GM12878 (cell line): ENCODE data around the gene ASIC1. TPM values are rescaled to one million over a fixed set of nuclear protein-coding genes. Genes with fewer than 3 reads are reported as not detected.

Experiments used
- ATAC-seq: fragments of 200-7000 bp; cut with Tn5 transposase; 3 replicates; pipeline ENCODE4 v1.9.1; 2020; ENCODE audit warnings: mild to moderate bottlenecking, moderate library complexity
- BruUV-seq: library from RNA; stranded (reverse); fragments of 400-500 nt; replicated peaks from 2 replicates; lab custom pipeline; 2021; lab: Mats Ljungman, UMichigan
- CTCF ChIA-PET: fragments of 300-600 bp; sonication (Branson Sonifier 250); formaldehyde crosslinking; extraction: SDS; loops from one replicate; lab custom pipeline; 2021; ENCODE audit warnings: inconsistent platforms; lab: Yijun Ruan, JAX
- POLR2A ChIA-PET: fragments of 350-600 bp; formaldehyde crosslinking; extraction: SDS; loops from one replicate; lab custom pipeline; 2021; ENCODE audit warnings: inconsistent platforms; lab: Charles Lee
- RAD21 ChIA-PET: fragments of 300-600 bp; sonication (Branson Sonifier 250); formaldehyde crosslinking; loops from one replicate; lab custom pipeline; 2023; ENCODE audit warnings: antibody characterized with exemption; ENCODE audit not compliant: unreplicated experiment; lab: Charles Lee
- SMC1A ChIA-PET: fragments of 300-600 bp; sonication (Branson Sonifier 250); formaldehyde crosslinking; loops from one replicate; lab custom pipeline; 2023; ENCODE audit not compliant: unreplicated experiment, uncharacterized antibody; lab: Charles Lee
- DNase-seq: peaks from one replicate; pipeline ENCODE4 v3.0.0-alpha.2; 2011; ENCODE audit warnings: low read depth, low spot score
- FAIRE-seq: peaks from 3 replicates; lab custom pipeline; 2011; peaks lifted over from hg19 to GRCh38; lab: Jason Lieb, UNC
- H2AFZ ChIP-seq: 2 replicates; pipeline ENCODE4 v1.6.0; 2011; ENCODE audit warnings: low read depth, low read length, control low read depth; ENCODE audit not compliant: control insufficient read depth
- H3K27ac ChIP-seq: 2 replicates; pipeline ENCODE4 v1.5.1; 2011; ENCODE audit warnings: control low read depth; ENCODE audit not compliant: control insufficient read depth, insufficient read depth
- H3K27me3 ChIP-seq, 2 experiments: replicated peaks in 1 of 2; 2 replicates each; pipeline versions ENCODE4 v1.6.0 to v1.6.1; 2011; ENCODE audit warnings: low read length in 1 of 2; ENCODE audit not compliant: control insufficient read depth in 2 of 2, insufficient read depth in 2 of 2
- H3K36me3 ChIP-seq, 2 experiments: 2 replicates each; pipeline ENCODE4 v1.5.1; 2011; ENCODE audit warnings: low read length in 1 of 2; ENCODE audit not compliant: control insufficient read depth in 2 of 2, insufficient read depth in 2 of 2
- H3K4me1 ChIP-seq: 2 replicates; pipeline ENCODE4 v1.6.1; 2011; ENCODE audit warnings: mild to moderate bottlenecking, low read length, moderate library complexity, mixed read lengths; ENCODE audit not compliant: control insufficient read depth, insufficient read depth
- H3K4me2 ChIP-seq: 2 replicates; pipeline ENCODE4 v1.6.0; 2011; ENCODE audit warnings: control low read depth; ENCODE audit not compliant: control insufficient read depth, insufficient read depth
- H3K4me3 ChIP-seq: fragments of 200-600 bp; sonication (generic); 2 replicates; pipeline ENCODE4 v1.5.1; 2016
- H3K79me2 ChIP-seq: 2 replicates; pipeline ENCODE4 v1.6.0; 2011; ENCODE audit warnings: low read length; ENCODE audit not compliant: control insufficient read depth, insufficient read depth
- H3K9ac ChIP-seq: 2 replicates; pipeline ENCODE4 v1.8.0; 2011; ENCODE audit warnings: low read length, control low read depth, mixed read lengths; ENCODE audit not compliant: control insufficient read depth, insufficient read depth
- H3K9me3 ChIP-seq: replicated peaks from 3 replicates; pipeline ENCODE4 v1.5.1; 2011; ENCODE audit warnings: mild to moderate bottlenecking, low read length; ENCODE audit not compliant: control insufficient read depth, insufficient read depth
- H4K20me1 ChIP-seq: 2 replicates; pipeline ENCODE4 v1.6.0; 2011; ENCODE audit not compliant: control insufficient read depth, insufficient read depth
- ASH2L ChIP-seq: fragments of 300-600, 200-600 bp; sonication (generic); IDR thresholded peaks from 2 replicates; pipeline ENCODE4 v1.6.1; 2017; ENCODE audit warnings: low read depth, mild to moderate bottlenecking, borderline replicate concordance
- BCL11A ChIP-seq: IDR thresholded peaks from 2 replicates; pipeline ENCODE4 v1.6.1; 2011; ENCODE audit warnings: low read depth, low read length
- ESRRA ChIP-seq: IDR thresholded peaks from 2 replicates; pipeline ENCODE4 v1.6.1; 2012; ENCODE audit warnings: mild to moderate bottlenecking, low read length, improper control_type of control experiment
- FOXK2 ChIP-seq: fragments of 450-650 bp; IDR thresholded peaks from 2 replicates; pipeline ENCODE4 v1.6.1; 2017; ENCODE audit warnings: mild to moderate bottlenecking, moderate library complexity
- HDAC6 ChIP-seq: fragments of 200-600 bp; sonication (generic); IDR thresholded peaks from one replicate; pipeline ENCODE4 v1.8.0; 2017; ENCODE audit warnings: antibody characterized with exemption; ENCODE audit not compliant: unreplicated experiment
- KDM1A ChIP-seq: fragments of 200-600 bp; sonication (generic); IDR thresholded peaks from 2 replicates; pipeline ENCODE4 v1.6.1; 2016; ENCODE audit warnings: borderline replicate concordance
- STAT3 ChIP-seq: IDR thresholded peaks from 2 replicates; pipeline ENCODE4 v1.6.1; 2011; ENCODE audit warnings: low read depth, low read length, improper control_type of control experiment
- TBL1XR1 ChIP-seq: IDR thresholded peaks from 2 replicates; pipeline ENCODE4 v1.6.1; 2012; ENCODE audit warnings: low read depth, low read length, improper control_type of control experiment
- ZNF384 ChIP-seq: IDR thresholded peaks from 2 replicates; pipeline ENCODE4 v1.6.1; 2012; ENCODE audit warnings: low read depth, mild to moderate bottlenecking, low read length, improper control_type of control experiment, borderline replicate concordance
- ZNF592 ChIP-seq: fragments of 450-650 bp; IDR thresholded peaks from 2 replicates; pipeline ENCODE4 v1.6.1; 2017; ENCODE audit warnings: mild to moderate bottlenecking, moderate library complexity
- ZNF622 ChIP-seq: fragments of 450-650 bp; IDR thresholded peaks from 2 replicates; pipeline ENCODE4 v1.6.1; 2017; ENCODE audit warnings: mild to moderate bottlenecking, inconsistent platforms
- WGBS: methylation state at CpG from one replicate; pipeline ENCODE4 v1.1.6; 2016; ENCODE audit warnings: low lambda C conversion rate; ENCODE audit not compliant: insufficient replicate concordance, insufficient coverage; ENCODE audit errors: missing lambda C conversion rate; 5-methylcytosine and 5-hydroxymethylcytosine counted together
- in situ Hi-C: fragments of 300-500 bp; cut with MboI; formaldehyde crosslinking; loops from 9 replicates; pipeline ENCODE4 v1.14.3; 2018; ENCODE audit warnings: mixed read lengths
- intact Hi-C: fragments of 100-400 bp; cut with micrococcal nuclease; formaldehyde crosslinking; loops from one replicate; pipeline ENCODE4 v1.14.2; 2022; ENCODE audit not compliant: unreplicated experiment
- polyA plus RNA-seq, 11 experiments: library from polyadenylated mRNA; depleted of rRNA in 4 of 11; unstranded in 6 of 11; stranded (reverse) in 5 of 11; fragments of >200 nt; fragmentation: Nextera tagmentation in 4 of 11; fragmentation: Illumina TruSeq in 1 of 11; extraction: Ambion mirVana in 4 of 11; extraction: Trizol in 1 of 11; gene quantifications; 1 replicate in 1 of 11; 2 replicates in 10 of 11; pipeline versions ENCODE4 v1.2.1 to v1.2.3, GENCODE V29; 2011 to 2016; ENCODE audit warnings: inconsistent platforms in 2 of 11, missing spikeins in 2 of 11, low read depth in 1 of 11
- total RNA-seq, 4 experiments: library from RNA; depleted of rRNA in 3 of 4; stranded (reverse); fragments of >200 nt in 3 of 4; fragmentation: Illumina TruSeq in 1 of 4; extraction: Trizol in 1 of 4; gene quantifications; 2 replicates each; pipeline versions ENCODE4 v1.2.1 to v1.2.3, GENCODE V29; 2013 to 2021
- TF ChIP-seq, protein P1 (sequence below): IDR thresholded peaks from 2 replicates; pipeline ENCODE4 v1.6.1; 2011; ENCODE audit warnings: mild to moderate bottlenecking, low read depth, low read length, moderate library complexity; ENCODE audit not compliant: insufficient replicate concordance

ASIC1 gene
- total and polyA plus RNA-seq, 10 of the 15 experiments (the other 5 are each of a cell fraction or from before 2014, with no cell fraction given), result 0.02 to 0.28 (median 0.21) TPM; not detected in 4

DNA sequence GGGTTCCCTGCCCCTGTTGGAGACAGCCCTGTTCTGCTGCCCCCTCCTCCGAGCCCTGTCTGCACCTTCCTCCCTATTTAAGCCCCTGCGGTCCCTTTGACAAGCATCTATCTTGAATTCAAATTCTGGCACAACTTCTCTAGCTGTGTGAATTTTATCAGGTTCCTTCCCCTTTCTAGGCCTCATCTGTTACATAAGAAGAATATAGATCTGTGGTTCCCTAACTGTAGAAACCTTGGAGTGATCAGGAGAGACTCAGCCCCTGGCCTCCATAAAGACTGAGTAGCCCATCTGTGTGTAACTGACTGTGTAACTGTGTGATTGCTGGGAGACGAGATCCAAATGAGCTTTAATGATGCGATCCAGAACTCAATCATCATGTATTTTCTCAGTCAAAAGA, 19.1 kb upstream of the ASIC1 start:
- DNase-seq, result no peak
- no peaks in the 10 kb centered on the region for H3K27me3 ChIP-seq
- no peaks in the 10 kb centered on the region for H3K79me2 ChIP-seq
- ATAC-seq, result no peak
- no peak for TF ChIP-seq ZNF384
- TF ChIP-seq, protein P1, sequence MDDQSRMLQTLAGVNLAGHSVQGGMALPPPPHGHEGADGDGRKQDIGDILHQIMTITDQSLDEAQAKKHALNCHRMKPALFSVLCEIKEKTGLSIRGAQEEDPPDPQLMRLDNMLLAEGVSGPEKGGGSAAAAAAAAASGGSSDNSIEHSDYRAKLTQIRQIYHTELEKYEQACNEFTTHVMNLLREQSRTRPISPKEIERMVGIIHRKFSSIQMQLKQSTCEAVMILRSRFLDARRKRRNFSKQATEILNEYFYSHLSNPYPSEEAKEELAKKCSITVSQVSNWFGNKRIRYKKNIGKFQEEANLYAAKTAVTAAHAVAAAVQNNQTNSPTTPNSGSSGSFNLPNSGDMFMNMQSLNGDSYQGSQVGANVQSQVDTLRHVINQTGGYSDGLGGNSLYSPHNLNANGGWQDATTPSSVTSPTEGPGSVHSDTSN, result no peak
- TF ChIP-seq HDAC6, result no peak
- TF ChIP-seq ASH2L, result no peak
- TF ChIP-seq ZNF622, result no peak
- no peak for TF ChIP-seq ZNF592
- no peak for TF ChIP-seq FOXK2
- no peak for TF ChIP-seq BCL11A
- no peak for TF ChIP-seq TBL1XR1
- TF ChIP-seq STAT3, result no peak
- TF ChIP-seq KDM1A, result no peak
- no peak for TF ChIP-seq ESRRA
- TF ChIP-seq, all 136 proteins: peak for 0
- CTCF ChIA-PET, result interaction anchor here (0.7 to 6.7 kb wide), 27 partner anchors 9 to 362 kb away, joined by 3 to 114 read pairs (median 6); partner anchors contain the start of genes CERS5, COX14 and RACGAP1
- 69% methylated on average over 4 of the region's 4 CpGs for WGBS
- Histone ChIP-seq H3K27ac (no peak overlapping the region), H3K4me3 (no peak overlapping the region), H4K20me1 (no peaks in the 10 kb centered on the region), H3K9ac (no peak overlapping the region), H2AFZ (no peak overlapping the region), H3K9me3 (no peaks in the 10 kb centered on the region), H3K4me2 (no peak overlapping the region), H3K4me1 (no peaks in the 10 kb centered on the region), H3K36me3 (no peaks in the 10 kb centered on the region)
- RAD21 ChIA-PET, result interaction anchor here (0.8 to 2.1 kb wide), 7 partner anchors 17 to 93 kb away, joined by 3 to 11 read pairs (median 4); no protein-coding TSS in a partner anchor
- no peak for FAIRE-seq
- in situ Hi-C loops (no loop called here), intact Hi-C loops (loop anchor here (2.0 kb wide), 1 partner anchor 18 kb away; the partner anchor contains the start of gene ASIC1)
- BruUV-seq, result no TSS peak
- SMC1A ChIA-PET, result interaction anchor here (1.0 to 5.3 kb wide), 6 partner anchors 13 to 51 kb away, joined by 3 to 37 read pairs (median 5); partner anchors contain the start of gene RACGAP1
- POLR2A ChIA-PET, result no interaction called here
